SU-DHL-6 (cell line): ENCODE results near the gene HDGFL2.

Experiments used
- H2AFZ ChIP-seq: fragments of 200-600 bp; sonication (generic); 2 replicates; pipeline ENCODE4 v1.6.1; 2014; ENCODE audit warnings: low read depth, mild to moderate bottlenecking, moderate library complexity, mixed read lengths, antibody characterized with exemption, low read length; ENCODE audit not compliant: severe bottlenecking
- H3F3A ChIP-seq: fragments of 200-600 bp; shearing (Covaris generic); 2 replicates; pipeline ENCODE4 v1.6.0; 2016; ENCODE audit warnings: antibody characterized with exemption, mild to moderate bottlenecking; ENCODE audit not compliant: insufficient read depth
- H3K27ac ChIP-seq: fragments of 200-600 bp; sonication (generic); 2 replicates; pipeline ENCODE4 v1.5.1; 2016; ENCODE audit warnings: low read depth, mild to moderate bottlenecking, low read length, moderate library complexity, mixed read lengths
- H3K27me3 ChIP-seq: fragments of 200-600 bp; sonication (generic), shearing (Covaris generic); 2 replicates; pipeline ENCODE4 v1.6.0; 2014; ENCODE audit warnings: mild to moderate bottlenecking, low read length
- H3K36me3 ChIP-seq: fragments of 200-600 bp; sonication (generic); 2 replicates; pipeline ENCODE4 v1.6.1; 2014; ENCODE audit warnings: mild to moderate bottlenecking, low read length, mixed read lengths
- H3K4me2 ChIP-seq: fragments of 300-600, 200-600 bp; shearing (Covaris generic), sonication (generic); 2 replicates; pipeline ENCODE4 v1.6.0; 2014; ENCODE audit warnings: low read length, low read depth, mild to moderate bottlenecking; ENCODE audit not compliant: poor library complexity, severe bottlenecking
- H3K4me3 ChIP-seq: fragments of 200-600 bp; sonication (generic); 2 replicates; pipeline ENCODE4 v1.5.1; 2014; ENCODE audit warnings: antibody characterized with exemption, low read length, mild to moderate bottlenecking, mixed read lengths; ENCODE audit not compliant: insufficient read depth, poor library complexity, severe bottlenecking
- H3K79me2 ChIP-seq: fragments of 200-600 bp; sonication (generic); 2 replicates; pipeline ENCODE4 v1.6.1; 2014; ENCODE audit warnings: mild to moderate bottlenecking, low read length, moderate library complexity; ENCODE audit not compliant: insufficient read depth
- H3K9ac ChIP-seq: fragments of 200-600 bp; sonication (generic); 2 replicates; pipeline ENCODE4 v1.7.0; 2014; ENCODE audit warnings: mild to moderate bottlenecking, low read length
- H3K9me2 ChIP-seq: fragments of 200-600 bp; sonication (generic); replicated peaks from 2 replicates; pipeline ENCODE4 v1.6.1; 2014; ENCODE audit warnings: low read length; ENCODE audit not compliant: insufficient read depth
- H3K9me3 ChIP-seq: fragments of 200-600 bp; sonication (generic); 2 replicates; pipeline ENCODE4 v1.6.1; 2014; ENCODE audit warnings: low read length, mixed read lengths; ENCODE audit not compliant: insufficient read depth
- H4K20me1 ChIP-seq: fragments of 200-600 bp; sonication (generic); 2 replicates; pipeline ENCODE4 v1.6.1; 2014; ENCODE audit warnings: low read depth, mild to moderate bottlenecking, antibody characterized with exemption, low read length, moderate library complexity, mixed read lengths
- CTCF ChIP-seq: fragments of 200-600 bp; sonication (generic); IDR thresholded peaks from one replicate; pipeline ENCODE4 v1.5.1; 2017; ENCODE audit warnings: antibody characterized with exemption, mild to moderate bottlenecking, low read length, moderate library complexity; ENCODE audit not compliant: insufficient read depth, poor library complexity, severe bottlenecking
- EZH2phosphoT487 ChIP-seq: fragments of 200-600 bp; sonication (generic), shearing (Covaris generic); conservative IDR thresholded peaks from 2 replicates; pipeline ENCODE4 v1.6.1; 2018; ENCODE audit warnings: mild to moderate bottlenecking, antibody characterized with exemption, low read length, moderate library complexity, mixed read lengths

The HDGFL2 gene

GRCh38 chr19:4516199-4516938 is 44.3 kb downstream of the HDGFL2 start:
- no peaks in the 10 kb centered on the region for H3F3A ChIP-seq
- no peak overlapping the region for H3K9ac ChIP-seq
- H3K36me3 ChIP-seq, result no peaks in the 10 kb centered on the region
- no peaks in the 10 kb centered on the region for H3K79me2 ChIP-seq
- no peaks in the 10 kb centered on the region for H3K9me3 ChIP-seq
- no peak overlapping the region for H3K4me3 ChIP-seq
- no peak overlapping the region for H2AFZ ChIP-seq
- H4K20me1 ChIP-seq, result no peaks in the 10 kb centered on the region
- H3K27ac ChIP-seq, result no peak overlapping the region
- H3K27me3 ChIP-seq, result no peaks in the 10 kb centered on the region
- no peaks in the 10 kb centered on the region for H3K9me2 ChIP-seq
- TF ChIP-seq CTCF (no peak), EZH2phosphoT487 (no peak)
- no peak overlapping the region for H3K4me2 ChIP-seq

- Histone ChIP-seq H3K9me2 (no peaks in the 10 kb centered on the region), H2AFZ (no peak overlapping the region), H3K27ac (no peak overlapping the region), H4K20me1 (no peaks in the 10 kb centered on the region), H3K9ac (no peak overlapping the region), H3K79me2 (no peaks in the 10 kb centered on the region), H3K4me3 (no peak overlapping the region), H3K27me3 (no peaks in the 10 kb centered on the region), H3K9me3 (no peaks in the 10 kb centered on the region), H3F3A (no peaks in the 10 kb centered on the region), H3K4me2 (no peak overlapping the region), H3K36me3 (no peaks in the 10 kb centered on the region)
- TF ChIP-seq CTCF (no peak), EZH2phosphoT487 (no peak)
Observed at GRCh38 chr19:4516939-4517300, 44.8 kb downstream of the HDGFL2 start.

- no peak overlapping the region for H2AFZ ChIP-seq
- TF ChIP-seq CTCF (no peak), EZH2phosphoT487 (no peak)
- H3K4me2 ChIP-seq, result no peak overlapping the region
- no peaks in the 10 kb centered on the region for H3K36me3 ChIP-seq
- no peaks in the 10 kb centered on the region for H3K9me2 ChIP-seq
- H3K4me3 ChIP-seq, result no peak overlapping the region
- H3F3A ChIP-seq, result no peaks in the 10 kb centered on the region
- H3K27me3 ChIP-seq, result no peaks in the 10 kb centered on the region
- no peak overlapping the region for H3K9ac ChIP-seq
- H3K27ac ChIP-seq, result no peak overlapping the region
- no peaks in the 10 kb centered on the region for H3K9me3 ChIP-seq
- H4K20me1 ChIP-seq, result no peaks in the 10 kb centered on the region
- H3K79me2 ChIP-seq, result no peaks in the 10 kb centered on the region
Observed at GRCh38 chr19:4517451-4518057, 45.5 kb downstream of the HDGFL2 start.
